Nephron progenitor cell (in vitro differentiated cells): ENCODE measurements around the gene KCNQ2.
A peak's percentile ranks its signal among the peaks of the same experiment; 100 is the strongest.

Source experiments
- DNase-seq: peaks from one replicate; pipeline ENCODE4 v3.0.0; 2021
- H3K27ac Mint-ChIP-seq: 2 replicates; pipeline ENCODE4 v1.8.0; 2021; ENCODE audit warnings: mild to moderate bottlenecking, moderate library complexity, mixed read lengths
- H3K27me3 Mint-ChIP-seq: 2 replicates; pipeline ENCODE4 v1.8.0; 2021; ENCODE audit warnings: mild to moderate bottlenecking, low read depth, mixed read lengths; ENCODE audit not compliant: poor library complexity
- H3K36me3 Mint-ChIP-seq: 2 replicates; pipeline ENCODE4 v1.8.0; 2021; ENCODE audit warnings: low read depth, mixed read lengths
- H3K4me1 Mint-ChIP-seq: 2 replicates; pipeline ENCODE4 v1.8.0; 2021; ENCODE audit warnings: mixed read lengths
- H3K4me3 Mint-ChIP-seq: 2 replicates; pipeline ENCODE4 v1.8.0; 2021; ENCODE audit warnings: mild to moderate bottlenecking, moderate library complexity, mixed read lengths
- H3K9me3 Mint-ChIP-seq: 2 replicates; pipeline ENCODE4 v1.8.0; 2021; ENCODE audit warnings: mild to moderate bottlenecking, moderate library complexity, mixed read lengths
- CTCF ChIP-seq: fragments of 200-600 bp; sonication (generic); IDR thresholded peaks from 2 replicates; pipeline ENCODE4 v1.5.0; 2021; ENCODE audit warnings: antibody characterized with exemption

Gene KCNQ2

GRCh38 chr20:63377951-63378381 is 94.5 kb downstream of the KCNQ2 start:
- Mint-ChIP-seq H3K27me3 (peaks cover 24% of the 10 kb centered on the region), H3K9me3 (no peaks in the 10 kb centered on the region), H3K27ac (no peak overlapping the region), H3K4me3 (no peak overlapping the region), H3K36me3 (no peaks in the 10 kb centered on the region), H3K4me1 (peaks cover 38% of the 10 kb centered on the region)
- no peak for TF ChIP-seq CTCF
- no peak for DNase-seq

- Mint-ChIP-seq H3K27me3 (peaks cover 19% of the 10 kb centered on the region), H3K4me3 (peak overlapping the region; percentile 71), H3K27ac (no peak overlapping the region), H3K9me3 (no peaks in the 10 kb centered on the region), H3K36me3 (no peaks in the 10 kb centered on the region), H3K4me1 (peaks cover 38% of the 10 kb centered on the region)
- TF ChIP-seq CTCF: peak; percentile 14
- peak; percentile 88 for DNase-seq
Observed at GRCh38 chr20:63377256-63377941, 95.1 kb downstream of the KCNQ2 start.

GRCh38 chr20:63376283-63377250 is 95.9 kb downstream of the KCNQ2 start:
- Mint-ChIP-seq H3K9me3 (no peaks in the 10 kb centered on the region), H3K27ac (no peak overlapping the region), H3K4me3 (peak overlapping the region; percentile 71), H3K4me1 (peaks cover 38% of the 10 kb centered on the region), H3K36me3 (no peaks in the 10 kb centered on the region), H3K27me3 (peaks cover 19% of the 10 kb centered on the region)
- DNase-seq: no peak
- TF ChIP-seq CTCF: no peak

GRCh38 chr20:63375438-63375837 is 97.0 kb downstream of the KCNQ2 start:
- H3K36me3 Mint-ChIP-seq: no peaks in the 10 kb centered on the region
- no peak for DNase-seq
- no peak overlapping the region for H3K4me3 Mint-ChIP-seq
- H3K4me1 Mint-ChIP-seq: peaks cover 39% of the 10 kb centered on the region
- no peaks in the 10 kb centered on the region for H3K9me3 Mint-ChIP-seq
- H3K27me3 Mint-ChIP-seq: peaks cover 15% of the 10 kb centered on the region
- no peak for TF ChIP-seq CTCF
- H3K27ac Mint-ChIP-seq: no peak overlapping the region

GRCh38 chr20:63374504-63374903 is 98.0 kb downstream of the KCNQ2 start:
- DNase-seq: no peak
- Mint-ChIP-seq H3K36me3 (no peaks in the 10 kb centered on the region), H3K27me3 (peaks cover 15% of the 10 kb centered on the region), H3K4me1 (peaks cover 39% of the 10 kb centered on the region), H3K4me3 (no peak overlapping the region), H3K27ac (no peak overlapping the region), H3K9me3 (no peaks in the 10 kb centered on the region)
- TF ChIP-seq CTCF: no peak
